SK-N-MC (cell line): ENCODE results near the gene SOS1.
A peak's percentile ranks its signal among the peaks of the same experiment; 100 is the strongest.
"Not testable (repeated sequence)": the region's sequence is repeated elsewhere in the genome, so short reads cannot be mapped to it uniquely, and the experiment has no call there.

Experiments
- DNase-seq: peaks from one replicate; pipeline ENCODE4 v3.0.0-alpha.2; 2011; ENCODE audit warnings: low read depth, low spot score
- H3K27ac ChIP-seq: fragments of 200-600 bp; sonication (generic); 2 replicates; pipeline ENCODE4 v1.5.1; 2016; ENCODE audit warnings: mixed run types
- H3K36me3 ChIP-seq: fragments of 200-600 bp; sonication (generic); 2 replicates; pipeline ENCODE4 v1.6.1; 2017; ENCODE audit warnings: antibody characterized with exemption, low read length, mixed read lengths; ENCODE audit not compliant: insufficient read depth
- H3K4me3 ChIP-seq: fragments of 200-600 bp; sonication (generic); 2 replicates; pipeline ENCODE4 v1.5.1; 2016
- H3K9ac ChIP-seq: fragments of 200-600 bp; sonication (generic); 2 replicates; pipeline ENCODE4 v1.8.0; 2017; ENCODE audit warnings: mixed run types, mixed read lengths; ENCODE audit not compliant: insufficient read length
- H3K9me3 ChIP-seq: fragments of 200-600 bp; sonication (generic); 2 replicates; pipeline ENCODE4 v1.6.1; 2017; ENCODE audit warnings: low read depth, mild to moderate bottlenecking, antibody characterized with exemption, low read length, moderate library complexity, mixed read lengths
- EZH2 ChIP-seq: fragments of 200-600 bp; sonication (generic); IDR thresholded peaks from one replicate; pipeline ENCODE4 v1.6.1; 2017; ENCODE audit warnings: antibody characterized with exemption
- FOXP2 ChIP-seq: optimal IDR thresholded peaks from 2 replicates; pipeline ENCODE3; 2011; ENCODE audit warnings: mild to moderate bottlenecking, moderate library complexity; ENCODE audit not compliant: insufficient read depth; ENCODE audit errors: extremely low read length, control extremely low read depth
- POLR2AphosphoS5 ChIP-seq: IDR thresholded peaks from 2 replicates; pipeline ENCODE4 v1.6.1; 2012; ENCODE audit warnings: mild to moderate bottlenecking, low read depth, low read length, borderline replicate concordance

Gene SOS1

DNA sequence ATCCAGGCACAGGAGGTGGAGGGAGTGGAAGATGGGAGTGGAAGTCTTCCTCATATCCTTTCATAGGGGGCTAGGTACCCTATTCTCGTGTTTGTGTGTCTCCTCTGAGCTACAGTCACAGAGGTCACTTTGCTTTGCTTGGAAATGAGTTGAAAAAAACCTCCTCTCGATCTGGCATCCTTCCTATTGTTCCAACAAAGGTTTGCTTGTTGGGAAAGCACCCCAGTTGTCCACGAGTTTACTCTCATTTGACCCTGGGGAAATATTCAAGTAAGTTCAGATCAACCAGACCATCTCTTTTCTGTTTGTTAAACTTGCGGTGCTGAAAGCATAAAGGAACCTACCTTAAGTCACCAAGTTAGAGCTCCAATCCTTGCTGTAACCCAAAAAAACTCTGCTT, 171.9 kb downstream of the SOS1 start:
- Histone ChIP-seq H3K9me3 (no peaks in the 10 kb centered on the region), H3K36me3 (no peaks in the 10 kb centered on the region), H3K4me3 (no peak overlapping the region), H3K9ac (no peak overlapping the region), H3K27ac (no peak overlapping the region)
- no peak for DNase-seq
- TF ChIP-seq POLR2AphosphoS5 (no peak), EZH2 (no peak), FOXP2 (no peak)

DNA sequence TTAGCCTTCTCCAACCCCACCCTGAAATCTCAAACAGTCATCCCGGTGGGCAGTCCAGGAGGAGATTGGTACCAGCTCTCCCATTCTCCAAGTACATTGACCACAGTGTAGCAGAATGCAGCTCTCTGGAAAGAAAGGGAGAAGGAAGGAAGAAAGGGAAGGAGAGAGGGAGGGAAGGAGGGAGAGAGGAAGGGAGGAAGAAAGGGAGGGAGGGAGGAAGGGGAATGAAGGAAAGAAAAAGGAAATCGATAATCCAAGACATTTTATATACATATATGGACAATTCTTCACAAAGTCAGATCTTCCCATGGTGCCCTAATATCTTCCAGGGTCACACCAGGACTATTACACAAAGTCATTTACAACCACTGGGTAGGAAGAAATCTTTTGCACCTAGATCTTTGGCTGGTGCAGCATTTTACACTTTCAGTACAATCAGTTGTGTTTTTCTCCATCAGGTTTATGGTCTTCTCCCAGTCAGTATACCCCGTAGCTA, 172.4 kb downstream of the SOS1 start:
- no peak overlapping the region for H3K9ac ChIP-seq
- no peaks in the 10 kb centered on the region for H3K9me3 ChIP-seq
- no peak overlapping the region for H3K4me3 ChIP-seq
- H3K27ac ChIP-seq: no peak overlapping the region
- DNase-seq: no peak
- no peak for TF ChIP-seq EZH2
- no peaks in the 10 kb centered on the region for H3K36me3 ChIP-seq

- Histone ChIP-seq H3K27ac (no peak overlapping the region), H3K9ac (no peak overlapping the region), H3K36me3 (no peaks in the 10 kb centered on the region), H3K4me3 (no peak overlapping the region), H3K9me3 (no peaks in the 10 kb centered on the region)
- DNase-seq: peak; percentile 34
- TF ChIP-seq POLR2AphosphoS5 (no peak), FOXP2 (no peak)
Observed at GRCh38 chr2:38947241-38948239, 173.3 kb downstream of the SOS1 start.

- TF ChIP-seq EZH2 (no peak), FOXP2 (no peak), POLR2AphosphoS5 (no peak)
- DNase-seq: no peak
- Histone ChIP-seq H3K27ac (no peak overlapping the region), H3K36me3 (no peaks in the 10 kb centered on the region), H3K9me3 (no peaks in the 10 kb centered on the region), H3K9ac (no peak overlapping the region), H3K4me3 (no peak overlapping the region)
Observed at GRCh38 chr2:38945911-38946310, 174.9 kb downstream of the SOS1 start.

- H3K36me3 ChIP-seq: no peaks in the 10 kb centered on the region
- TF ChIP-seq POLR2AphosphoS5: no peak
- no peak for TF ChIP-seq FOXP2
- TF ChIP-seq EZH2: no peak
- no peak for DNase-seq
Observed at GRCh38 chr2:38945372-38945771, 175.5 kb downstream of the SOS1 start.

DNA sequence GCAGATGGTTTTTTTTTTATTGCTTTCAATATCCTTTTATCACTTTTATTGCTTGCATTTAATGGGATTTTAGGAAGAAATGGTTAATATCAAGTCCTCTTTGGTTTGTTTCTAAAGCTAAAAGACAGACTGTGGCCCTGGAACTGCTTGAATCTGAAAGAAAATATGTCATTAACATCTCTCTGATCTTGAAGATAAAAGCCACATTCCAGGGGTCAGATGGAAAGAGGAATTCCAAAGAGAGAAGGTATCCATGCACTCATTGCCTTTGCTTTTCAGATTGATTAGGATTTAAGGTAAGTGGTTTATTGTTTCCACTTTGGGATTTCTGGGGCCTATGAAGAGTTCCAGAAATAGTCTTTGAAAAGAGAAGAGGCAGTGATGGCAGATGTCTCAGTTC, 177.1 kb downstream of the SOS1 start:
- H3K36me3 ChIP-seq: no peaks in the 10 kb centered on the region
- no peak overlapping the region for H3K27ac ChIP-seq
- H3K9ac ChIP-seq: no peak overlapping the region
- no peak for DNase-seq
- no peak overlapping the region for H3K4me3 ChIP-seq
- no peaks in the 10 kb centered on the region for H3K9me3 ChIP-seq
- TF ChIP-seq FOXP2 (no peak), EZH2 (no peak), POLR2AphosphoS5 (no peak)

More at GRCh38 chr2:38945372-38945771, 175.5 kb downstream of the SOS1 start:
- Histone ChIP-seq H3K9ac (no peak overlapping the region), H3K9me3 (no peaks in the 10 kb centered on the region), H3K27ac (no peak overlapping the region), H3K4me3 (no peak overlapping the region)

DNA sequence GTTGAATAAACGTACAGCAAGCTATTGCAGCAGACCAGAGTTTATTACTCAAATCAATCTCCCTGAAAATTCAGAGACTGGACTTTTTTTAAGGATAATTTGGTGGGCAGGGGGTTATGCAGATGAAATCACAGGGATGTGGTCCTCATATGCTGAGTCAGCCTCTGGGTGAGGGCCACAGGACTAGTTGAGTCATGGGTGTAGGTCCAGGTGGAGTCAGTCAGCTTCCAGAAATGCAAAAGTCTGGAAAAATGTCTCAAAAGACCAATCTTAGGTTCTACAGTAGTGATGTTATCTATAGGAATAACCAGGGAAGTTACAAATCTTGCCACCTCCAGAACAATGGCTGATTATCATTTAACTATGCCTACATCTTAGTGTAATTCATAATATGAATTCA, 180.1 kb downstream of the SOS1 start:
- no peak for TF ChIP-seq FOXP2
- no peak for TF ChIP-seq EZH2
- TF ChIP-seq POLR2AphosphoS5: no peak
- H3K36me3 ChIP-seq: no peaks in the 10 kb centered on the region

GRCh38 chr2:38937548-38937947, 183.3 kb downstream of the SOS1 start:
- Histone ChIP-seq H3K4me3 (no peak overlapping the region), H3K27ac (no peak overlapping the region), H3K36me3 (no peaks in the 10 kb centered on the region), H3K9ac (no peak overlapping the region), H3K9me3 (no peaks in the 10 kb centered on the region)
- no peak for DNase-seq
- TF ChIP-seq FOXP2 (no peak), POLR2AphosphoS5 (no peak), EZH2 (no peak)

More for the DNA sequence above, 180.1 kb downstream of the SOS1 start:
- H3K27ac ChIP-seq: no peak overlapping the region
- no peak overlapping the region for H3K4me3 ChIP-seq
- no peak overlapping the region for H3K9ac ChIP-seq
- no peak for DNase-seq
- no peaks in the 10 kb centered on the region for H3K9me3 ChIP-seq

- not testable (repeated sequence) for H3K36me3 ChIP-seq, H3K4me3 ChIP-seq, H3K9ac ChIP-seq, H3K9me3 ChIP-seq, H3K27ac ChIP-seq, DNase-seq
Observed at GRCh38 chr2:38936516-38936915, 184.3 kb downstream of the SOS1 start.
